Measurements from ENCODE around the gene MCM9. TPM values are rescaled to one million over a fixed set of nuclear protein-coding genes. Genes with fewer than 3 reads are reported as not detected.

The MCM9 gene
- total RNA-seq, 1 donor from 2014 or later, result 5.5 TPM

DNA sequence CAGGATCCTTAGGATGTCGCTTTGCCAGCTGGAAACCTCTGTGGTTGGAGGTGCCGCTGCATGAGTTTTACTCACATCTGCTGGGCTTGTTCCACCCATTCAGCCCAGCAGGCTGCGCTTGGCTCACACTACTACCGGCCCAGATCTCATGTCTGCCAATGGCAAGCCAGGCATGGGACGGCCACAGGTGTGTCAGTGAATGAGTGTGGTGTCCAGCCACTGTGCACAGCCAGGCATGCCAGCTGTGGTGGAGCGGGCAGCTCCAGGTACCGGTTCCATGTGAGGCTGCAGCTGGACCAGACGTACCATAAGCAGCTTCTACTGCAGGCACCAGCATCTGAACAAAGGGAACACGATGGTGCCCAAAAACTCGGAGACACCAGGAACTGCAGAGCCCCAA lies 74.1 kb downstream of the MCM9 start:
- H3K27me3 ChIP-seq (ENCODE audit: low read depth), result no peaks in the 10 kb centered on the region
- H3K9me3 ChIP-seq (replicated peaks), result peaks cover 10% of the 10 kb centered on the region
- H3K4me3 ChIP-seq, result no peak overlapping the region
- peaks cover 27% of the 10 kb centered on the region for H3K4me1 ChIP-seq
- DNase-seq, result no peak
- H3K36me3 ChIP-seq, result peaks cover 10% of the 10 kb centered on the region
- TF ChIP-seq CTCF (IDR thresholded peaks at IDR 0.05; ENCODE audit: borderline replicate concordance), result no peak
- no peak overlapping the region for H3K27ac ChIP-seq (replicated peaks)
- intact Hi-C loops (cut with micrococcal nuclease), result no loop called here

- no peak for TF ChIP-seq CTCF (IDR thresholded peaks at IDR 0.05; ENCODE audit: borderline replicate concordance)
- H3K4me1 ChIP-seq, result peaks cover 22% of the 10 kb centered on the region
- no peaks in the 10 kb centered on the region for H3K27me3 ChIP-seq (ENCODE audit: low read depth)
- no peak overlapping the region for H3K4me3 ChIP-seq
- no peak overlapping the region for H3K27ac ChIP-seq (replicated peaks)
- no peak for DNase-seq
- H3K9me3 ChIP-seq (replicated peaks), result peaks cover 10% of the 10 kb centered on the region
- H3K36me3 ChIP-seq, result peaks cover 10% of the 10 kb centered on the region
- intact Hi-C loops (cut with micrococcal nuclease), result no loop called here
Measured at GRCh38 chr6:118860363-118860762, 74.6 kb downstream of the MCM9 start.

- intact Hi-C loops (cut with micrococcal nuclease), result no loop called here
- Histone ChIP-seq H3K4me3 (no peak overlapping the region), H3K27me3 (ENCODE audit: low read depth) (no peaks in the 10 kb centered on the region), H3K27ac (replicated peaks) (no peak overlapping the region), H3K9me3 (replicated peaks) (peaks cover 10% of the 10 kb centered on the region), H3K36me3 (peaks cover 10% of the 10 kb centered on the region), H3K4me1 (peaks cover 15% of the 10 kb centered on the region)
- TF ChIP-seq CTCF (IDR thresholded peaks at IDR 0.05; ENCODE audit: borderline replicate concordance), result no peak
- DNase-seq, result no peak
Measured at GRCh38 chr6:118859517-118860064, 75.4 kb downstream of the MCM9 start.

DNA sequence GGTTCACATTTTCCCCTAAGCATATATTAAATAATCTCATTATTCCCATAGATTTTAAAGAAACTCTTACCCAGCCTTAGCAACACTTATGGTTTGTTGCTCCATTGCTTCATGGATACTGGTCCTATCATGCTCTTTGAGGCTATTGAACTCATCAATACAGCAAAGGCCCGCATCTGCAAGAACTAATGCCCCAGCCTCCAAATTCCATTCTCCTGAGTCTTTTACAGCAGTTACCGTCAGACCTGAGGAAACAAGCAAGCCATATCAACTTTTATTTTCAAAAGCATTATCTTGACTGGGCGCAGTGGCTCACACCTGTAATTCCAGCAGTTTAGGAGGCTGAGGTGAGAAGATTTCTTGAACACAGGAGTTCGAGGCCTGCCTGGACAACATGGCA lies 78.7 kb downstream of the MCM9 start:
- H3K27me3 ChIP-seq (ENCODE audit: low read depth), result no peaks in the 10 kb centered on the region
- DNase-seq, result no peak
- TF ChIP-seq CTCF (IDR thresholded peaks at IDR 0.05; ENCODE audit: borderline replicate concordance), result no peak
- peaks cover 6% of the 10 kb centered on the region for H3K4me1 ChIP-seq
- H3K9me3 ChIP-seq (replicated peaks), result peaks cover 10% of the 10 kb centered on the region
- peaks cover 9% of the 10 kb centered on the region for H3K36me3 ChIP-seq
- H3K27ac ChIP-seq (replicated peaks), result no peak overlapping the region
- no peak overlapping the region for H3K4me3 ChIP-seq
- intact Hi-C loops (cut with micrococcal nuclease), result no loop called here

DNA sequence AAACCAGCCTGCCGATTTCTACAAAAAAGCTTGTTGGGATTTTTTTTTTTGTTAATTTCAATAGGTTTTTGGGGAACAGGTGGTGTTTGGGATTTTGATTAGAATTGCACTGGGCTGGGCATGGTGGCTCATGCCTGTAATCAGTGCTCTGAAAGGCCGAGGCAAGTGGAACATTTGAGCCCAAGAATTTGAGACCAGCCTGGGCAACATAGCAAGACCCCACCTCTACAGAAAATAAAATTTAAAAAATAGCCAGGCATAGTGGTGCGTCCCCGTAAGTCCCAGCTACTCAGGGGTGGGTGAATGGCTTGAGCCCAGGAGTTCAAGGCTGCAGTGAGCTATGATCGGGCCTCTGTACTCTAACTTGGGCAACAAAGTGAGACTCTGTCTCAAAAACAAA lies 81.6 kb downstream of the MCM9 start:
- DNase-seq, result no peak
- Histone ChIP-seq H3K27ac (replicated peaks) (no peak overlapping the region), H3K4me3 (no peak overlapping the region), H3K4me1 (no peaks in the 10 kb centered on the region), H3K9me3 (replicated peaks) (no peaks in the 10 kb centered on the region), H3K36me3 (no peaks in the 10 kb centered on the region), H3K27me3 (ENCODE audit: low read depth) (no peaks in the 10 kb centered on the region)
- no peak for TF ChIP-seq CTCF (IDR thresholded peaks at IDR 0.05; ENCODE audit: borderline replicate concordance)
- intact Hi-C loops (cut with micrococcal nuclease), result no loop called here

Measured in left ventricle myocardium inferior (tissue), 1 donor.